OCI-LY7 (cell line): ENCODE measurements around the gene ZMYND8. TPM values are rescaled to one million over a fixed set of nuclear protein-coding genes. Genes with fewer than 3 reads are reported as not detected.

ENCODE experiments used
- BruUV-seq: library from RNA; stranded (reverse); fragments of 400-500 nt; replicated peaks from 2 replicates; lab custom pipeline; 2021; lab: Mats Ljungman, UMichigan
- CTCF ChIA-PET: fragments of 300-600 bp; sonication (Branson Sonifier 250); formaldehyde crosslinking; loops from one replicate; lab custom pipeline; 2022; ENCODE audit warnings: antibody characterized with exemption; ENCODE audit not compliant: unreplicated experiment; lab: Charles Lee
- POLR2A ChIA-PET: fragments of 300-600 bp; sonication (Branson Sonifier 250); formaldehyde crosslinking; loops from one replicate; lab custom pipeline; 2022; ENCODE audit warnings: antibody characterized with exemption; lab: Charles Lee
- DNase-seq: peaks from one replicate; pipeline ENCODE4 v3.0.0-alpha.2; 2015; ENCODE audit warnings: low spot score
- H2AFZ ChIP-seq: fragments of 200-600 bp; sonication (generic), shearing (Covaris generic); 2 replicates; pipeline ENCODE4 v1.6.1; 2014; ENCODE audit warnings: mild to moderate bottlenecking, antibody characterized with exemption, low read length, moderate library complexity
- H3K27ac ChIP-seq: fragments of 200-600 bp; sonication (generic); 2 replicates; pipeline ENCODE4 v1.5.1; 2014; ENCODE audit warnings: mixed run types, low read depth, mild to moderate bottlenecking, moderate library complexity, low read length, inconsistent platforms; ENCODE audit not compliant: poor library complexity, severe bottlenecking
- H3K36me3 ChIP-seq: fragments of 200-600 bp; sonication (generic); 2 replicates; pipeline ENCODE4 v1.6.1; 2014; ENCODE audit warnings: mild to moderate bottlenecking, antibody characterized with exemption, low read length, moderate library complexity, mixed read lengths; ENCODE audit not compliant: insufficient read depth
- H3K4me1 ChIP-seq: fragments of 200-600 bp; sonication (generic); 2 replicates; pipeline ENCODE4 v1.5.1; 2014; ENCODE audit warnings: mild to moderate bottlenecking, low read length; ENCODE audit not compliant: insufficient read depth, poor library complexity, severe bottlenecking
- H3K4me2 ChIP-seq: fragments of 200-600 bp; sonication (generic); 2 replicates; pipeline ENCODE4 v1.6.1; 2014; ENCODE audit warnings: mild to moderate bottlenecking, low read length
- H3K4me3 ChIP-seq: fragments of 200-600 bp; sonication (generic); 2 replicates; pipeline ENCODE4 v1.5.1; 2014; ENCODE audit warnings: mild to moderate bottlenecking, low read depth, low read length; ENCODE audit not compliant: poor library complexity, severe bottlenecking
- H3K79me2 ChIP-seq: fragments of 200-600 bp; sonication (generic); 2 replicates; pipeline ENCODE4 v1.6.1; 2016; ENCODE audit warnings: low read depth, mild to moderate bottlenecking, low read length, moderate library complexity, mixed read lengths; ENCODE audit not compliant: insufficient read depth
- H3K9me2 ChIP-seq: fragments of 200-600 bp; sonication (generic); 2 replicates; pipeline ENCODE4 v1.6.1; 2016; ENCODE audit warnings: mild to moderate bottlenecking, low read length, mixed read lengths; ENCODE audit not compliant: insufficient read depth
- H3K9me3 ChIP-seq: fragments of 200-600 bp; sonication (generic); 2 replicates; pipeline ENCODE4 v1.6.1; 2014; ENCODE audit warnings: mild to moderate bottlenecking, mixed run types, low read length, mixed read lengths
- H4K20me1 ChIP-seq: fragments of 200-600 bp; sonication (generic); 2 replicates; pipeline ENCODE4 v1.6.1; 2014; ENCODE audit warnings: mild to moderate bottlenecking, antibody characterized with exemption, low read length, moderate library complexity, mixed read lengths; ENCODE audit not compliant: insufficient read depth
- CTCF ChIP-seq: fragments of 200-600 bp; sonication (generic); conservative IDR thresholded peaks from 2 replicates; pipeline ENCODE4 v1.5.1; 2014; ENCODE audit warnings: mild to moderate bottlenecking, antibody characterized with exemption, low read length, moderate library complexity, mixed read lengths
- EZH2phosphoT487 ChIP-seq: fragments of 200-600 bp; sonication (generic); IDR thresholded peaks from 2 replicates; pipeline ENCODE4 v1.6.1; 2018; ENCODE audit warnings: low read depth, borderline replicate concordance, mild to moderate bottlenecking, mixed run types, antibody characterized with exemption, low read length, moderate library complexity, mixed read lengths
- intact Hi-C: fragments of 100-400 bp; cut with micrococcal nuclease; formaldehyde crosslinking; loops from one replicate; pipeline ENCODE4 v1.10.0; 2022; ENCODE audit not compliant: unreplicated experiment
- total RNA-seq, 2 experiments: library from RNA; depleted of rRNA in 1 of 2; stranded (reverse); fragments of >200 nt in 1 of 2; shearing (Covaris generic) in 1 of 2; gene quantifications; 2 replicates each; pipeline ENCODE4 v1.2.3, GENCODE V29; 2014 to 2022

ZMYND8 gene
- total RNA-seq, 2 experiments from 2014 or later, result 30.4 to 69.1 TPM

GRCh38 chr20:47252879-47253307, 103.6 kb downstream of the ZMYND8 start:
- Histone ChIP-seq H3K4me3 (no peak overlapping the region), H3K36me3 (peaks cover 92% of the 10 kb centered on the region), H2AFZ (no peak overlapping the region), H3K79me2 (peaks cover 12% of the 10 kb centered on the region; the same call in 1 of the 2 replicates), H3K4me2 (no peak overlapping the region), H4K20me1 (no peaks in the 10 kb centered on the region), H3K9me2 (no peaks in the 10 kb centered on the region), H3K9me3 (no peaks in the 10 kb centered on the region), H3K27ac (no peak overlapping the region), H3K4me1 (peaks cover under 1% of the 10 kb centered on the region)
- TF ChIP-seq CTCF (no peak), EZH2phosphoT487 (no peak)
- no TSS peak for BruUV-seq
- ChIA-PET CTCF (no interaction called here), POLR2A (no interaction called here)
- no peak for DNase-seq
- intact Hi-C loops, result no loop called here

GRCh38 chr20:47251154-47252020, 105.1 kb downstream of the ZMYND8 start:
- DNase-seq, result no peak
- TF ChIP-seq EZH2phosphoT487, result no peak
- POLR2A ChIA-PET, result interaction anchor here (0.6 to 1.1 kb wide), 2 partner anchors 19 to 21 kb away, joined by 3 to 5 read pairs; no protein-coding TSS in a partner anchor
- Histone ChIP-seq H2AFZ (no peak overlapping the region), H3K36me3 (peaks cover 94% of the 10 kb centered on the region), H3K9me2 (no peaks in the 10 kb centered on the region), H3K4me3 (no peak overlapping the region), H3K79me2 (no peaks in the 10 kb centered on the region), H3K4me2 (no peak overlapping the region), H3K4me1 (peaks cover 6% of the 10 kb centered on the region), H3K27ac (no peak overlapping the region), H3K9me3 (no peaks in the 10 kb centered on the region), H4K20me1 (no peaks in the 10 kb centered on the region)
- BruUV-seq, result no TSS peak
- CTCF ChIA-PET, result no interaction called here
- intact Hi-C loops, result no loop called here

GRCh38 chr20:47250360-47250759, 106.1 kb downstream of the ZMYND8 start:
- Histone ChIP-seq H3K4me2 (no peak overlapping the region), H3K27ac (no peak overlapping the region), H3K36me3 (peaks cover 99% of the 10 kb centered on the region), H3K4me1 (peaks cover 6% of the 10 kb centered on the region), H3K9me3 (no peaks in the 10 kb centered on the region), H2AFZ (no peak overlapping the region), H3K79me2 (no peaks in the 10 kb centered on the region), H4K20me1 (no peaks in the 10 kb centered on the region), H3K9me2 (no peaks in the 10 kb centered on the region), H3K4me3 (no peak overlapping the region)
- POLR2A ChIA-PET, result no interaction called here
- DNase-seq, result no peak
- TF ChIP-seq EZH2phosphoT487 (no peak), CTCF (no peak)
- CTCF ChIA-PET, result no interaction called here
- BruUV-seq, result no TSS peak
- intact Hi-C loops, result no loop called here
